ENCODE measurements around the gene BFSP1.

The BFSP1 gene

GRCh38 chr20:17491041-17491440 is 40.1 kb downstream of the BFSP1 start:
- no peak for TF ChIP-seq CTCF (conservative IDR thresholded peaks at IDR 0.05; ENCODE audit: control insufficient read depth, insufficient read depth, low read depth, low read length)
- H3K4me3 ChIP-seq (ENCODE audit: control insufficient read depth, low read depth, low read length) = no peak overlapping the region
- DNase-seq (ENCODE audit: low read depth) = no peak

GRCh38 chr20:17490501-17490900 is 40.7 kb downstream of the BFSP1 start:
- DNase-seq (ENCODE audit: low read depth) = no peak
- no peak for TF ChIP-seq CTCF (conservative IDR thresholded peaks at IDR 0.05; ENCODE audit: control insufficient read depth, insufficient read depth, low read depth, low read length)
- H3K4me3 ChIP-seq (ENCODE audit: control insufficient read depth, low read depth, low read length) = no peak overlapping the region

- no peak for DNase-seq (ENCODE audit: low read depth)
- H3K4me3 ChIP-seq (ENCODE audit: control insufficient read depth, low read depth, low read length) = no peak overlapping the region
- no peak for TF ChIP-seq CTCF (conservative IDR thresholded peaks at IDR 0.05; ENCODE audit: control insufficient read depth, insufficient read depth, low read depth, low read length)
These were observed 42.1 kb downstream of the BFSP1 start for GRCh38 chr20:17488916-17489600.

- TF ChIP-seq CTCF (conservative IDR thresholded peaks at IDR 0.05; ENCODE audit: control insufficient read depth, insufficient read depth, low read depth, low read length) = no peak
- no peak overlapping the region for H3K4me3 ChIP-seq (ENCODE audit: control insufficient read depth, low read depth, low read length)
- no peak for DNase-seq (ENCODE audit: low read depth)
These were observed 46.2 kb downstream of the BFSP1 start for GRCh38 chr20:17485017-17485416.

- DNase-seq (ENCODE audit: low read depth) = no peak
- H3K4me3 ChIP-seq (ENCODE audit: control insufficient read depth, low read depth, low read length) = no peak overlapping the region
- no peak for TF ChIP-seq CTCF (conservative IDR thresholded peaks at IDR 0.05; ENCODE audit: control insufficient read depth, insufficient read depth, low read depth, low read length)
These were observed 48.6 kb downstream of the BFSP1 start for GRCh38 chr20:17482536-17482935.

GRCh38 chr20:17481661-17482060 is 49.5 kb downstream of the BFSP1 start:
- DNase-seq (ENCODE audit: low read depth) = no peak
- no peak overlapping the region for H3K4me3 ChIP-seq (ENCODE audit: control insufficient read depth, low read depth, low read length)
- no peak for TF ChIP-seq CTCF (conservative IDR thresholded peaks at IDR 0.05; ENCODE audit: control insufficient read depth, insufficient read depth, low read depth, low read length)

GRCh38 chr20:17480696-17481095 is 50.5 kb downstream of the BFSP1 start:
- H3K4me3 ChIP-seq (ENCODE audit: control insufficient read depth, low read depth, low read length) = no peak overlapping the region
- no peak for DNase-seq (ENCODE audit: low read depth)
- no peak for TF ChIP-seq CTCF (conservative IDR thresholded peaks at IDR 0.05; ENCODE audit: control insufficient read depth, insufficient read depth, low read depth, low read length)

Measured in fibroblast of mammary gland (primary cell).